Hypothalamus (tissue), 51 donors: Measurements from ENCODE around the gene RIMS4.

Experiments
- DNase-seq, 51 donors: peaks; one replicate each; lab custom pipeline; 2025; lab: John Stamatoyannopoulos, UW

The RIMS4 gene

GRCh38 chr20:44799691-44800090 lies 10.7 kb downstream of the RIMS4 start:
- no peak for DNase-seq

- no peak for DNase-seq
Observed at GRCh38 chr20:44796758-44797457, 13.4 kb downstream of the RIMS4 start.

GRCh38 chr20:44796311-44796710 lies 14.0 kb downstream of the RIMS4 start:
- DNase-seq, result no peak

GRCh38 chr20:44795836-44796235 lies 14.5 kb downstream of the RIMS4 start:
- DNase-seq, result no peak

GRCh38 chr20:44792796-44793195 lies 17.6 kb downstream of the RIMS4 start:
- no peak for DNase-seq

- no peak for DNase-seq
Observed at GRCh38 chr20:44790638-44791393, 19.5 kb downstream of the RIMS4 start.

GRCh38 chr20:44788706-44789456 lies 21.5 kb downstream of the RIMS4 start:
- no peak for DNase-seq

GRCh38 chr20:44787299-44787698 lies 23.0 kb downstream of the RIMS4 start:
- no peak for DNase-seq

GRCh38 chr20:44785768-44786167 lies 24.6 kb downstream of the RIMS4 start:
- no peak for DNase-seq

- DNase-seq, result no peak
Observed at GRCh38 chr20:44784688-44785087, 25.7 kb downstream of the RIMS4 start.

- DNase-seq, result peak in 1 of 51 donors; percentile 28
Observed at GRCh38 chr20:44781791-44782190, 28.6 kb downstream of the RIMS4 start.

GRCh38 chr20:44781118-44781517 lies 29.2 kb downstream of the RIMS4 start:
- no peak for DNase-seq

GRCh38 chr20:44780226-44780625 lies 30.1 kb downstream of the RIMS4 start:
- DNase-seq, result peak in 2 of 51 donors; percentile 4 to 13

GRCh38 chr20:44776980-44777379 lies 33.4 kb downstream of the RIMS4 start:
- no peak for DNase-seq

GRCh38 chr20:44773070-44773829 lies 37.1 kb downstream of the RIMS4 start:
- DNase-seq, result peak in 3 of 51 donors; percentile 29 to 59 (median 50)

- no peak for DNase-seq
Observed at GRCh38 chr20:44772636-44773035, 37.7 kb downstream of the RIMS4 start.

- DNase-seq, result no peak
Observed at GRCh38 chr20:44771172-44771535, 39.2 kb downstream of the RIMS4 start.

- DNase-seq, result no peak
Observed at GRCh38 chr20:44770484-44771171, 39.7 kb downstream of the RIMS4 start.

GRCh38 chr20:44769481-44769863 lies 40.9 kb downstream of the RIMS4 start:
- no peak for DNase-seq

GRCh38 chr20:44768854-44769480 lies 41.4 kb downstream of the RIMS4 start:
- no peak for DNase-seq
